ENCODE results near the gene GAS2.

The GAS2 gene

GRCh38 chr11:22785251-22785650 lies 118.8 kb downstream of the GAS2 start:
- H3K27ac Mint-ChIP-seq: no peak overlapping the region
- no peaks in the 10 kb centered on the region for H3K36me3 Mint-ChIP-seq
- H3K9me3 Mint-ChIP-seq: no peaks in the 10 kb centered on the region
- H3K4me1 Mint-ChIP-seq: no peaks in the 10 kb centered on the region
- DNase-seq (ENCODE audit: low spot score in 2 of 2): no peak
- H3K4me3 Mint-ChIP-seq: no peak overlapping the region
- ATAC-seq: no peak

GRCh38 chr11:22786475-22786874 lies 120.1 kb downstream of the GAS2 start:
- no peaks in the 10 kb centered on the region for H3K4me1 Mint-ChIP-seq
- no peak overlapping the region for H3K27ac Mint-ChIP-seq
- ATAC-seq: no peak
- no peak overlapping the region for H3K4me3 Mint-ChIP-seq
- no peak for DNase-seq (ENCODE audit: low spot score in 2 of 2)
- no peaks in the 10 kb centered on the region for H3K9me3 Mint-ChIP-seq
- H3K36me3 Mint-ChIP-seq: no peaks in the 10 kb centered on the region

GRCh38 chr11:22787055-22787454 lies 120.6 kb downstream of the GAS2 start:
- no peak overlapping the region for H3K4me3 Mint-ChIP-seq
- no peaks in the 10 kb centered on the region for H3K9me3 Mint-ChIP-seq
- no peaks in the 10 kb centered on the region for H3K36me3 Mint-ChIP-seq
- ATAC-seq (no peak), DNase-seq (ENCODE audit: low spot score in 2 of 2) (no peak)
- no peak overlapping the region for H3K27ac Mint-ChIP-seq
- H3K4me1 Mint-ChIP-seq: no peaks in the 10 kb centered on the region

GRCh38 chr11:22787551-22788162 lies 121.2 kb downstream of the GAS2 start:
- peak; percentile 51 for ATAC-seq
- Mint-ChIP-seq H3K36me3 (no peaks in the 10 kb centered on the region), H3K4me3 (no peak overlapping the region), H3K27ac (no peak overlapping the region), H3K9me3 (no peaks in the 10 kb centered on the region), H3K4me1 (no peaks in the 10 kb centered on the region)
- no peak for DNase-seq (ENCODE audit: low spot score in 2 of 2)

- H3K4me3 Mint-ChIP-seq: no peak overlapping the region
- peak; percentile 80 for ATAC-seq
- no peak overlapping the region for H3K27ac Mint-ChIP-seq
- no peak for DNase-seq (ENCODE audit: low spot score in 2 of 2)
- H3K4me1 Mint-ChIP-seq: no peaks in the 10 kb centered on the region
- H3K36me3 Mint-ChIP-seq: no peaks in the 10 kb centered on the region
- H3K9me3 Mint-ChIP-seq: no peaks in the 10 kb centered on the region
Observed at GRCh38 chr11:22792497-22792896, 126.1 kb downstream of the GAS2 start.

GRCh38 chr11:22795914-22796313 lies 129.5 kb downstream of the GAS2 start:
- ATAC-seq: no peak
- no peaks in the 10 kb centered on the region for H3K36me3 Mint-ChIP-seq
- H3K4me1 Mint-ChIP-seq: no peaks in the 10 kb centered on the region
- H3K27ac Mint-ChIP-seq: no peak overlapping the region
- no peak for DNase-seq (ENCODE audit: low spot score in 2 of 2)
- H3K4me3 Mint-ChIP-seq: no peak overlapping the region
- no peaks in the 10 kb centered on the region for H3K9me3 Mint-ChIP-seq

GRCh38 chr11:22797047-22797446 lies 130.6 kb downstream of the GAS2 start:
- no peak overlapping the region for H3K27ac Mint-ChIP-seq
- H3K4me3 Mint-ChIP-seq: no peak overlapping the region
- no peak for ATAC-seq
- no peaks in the 10 kb centered on the region for H3K4me1 Mint-ChIP-seq
- H3K36me3 Mint-ChIP-seq: no peaks in the 10 kb centered on the region
- no peak for DNase-seq (ENCODE audit: low spot score in 2 of 2)
- no peaks in the 10 kb centered on the region for H3K9me3 Mint-ChIP-seq

- Mint-ChIP-seq H3K9me3 (no peaks in the 10 kb centered on the region), H3K4me3 (no peak overlapping the region), H3K36me3 (no peaks in the 10 kb centered on the region), H3K27ac (no peak overlapping the region), H3K4me1 (no peaks in the 10 kb centered on the region)
- ATAC-seq: no peak
- DNase-seq (ENCODE audit: low spot score in 2 of 2): no peak
Observed at GRCh38 chr11:22798901-22799300, 132.5 kb downstream of the GAS2 start.

GRCh38 chr11:22800482-22800881 lies 134.1 kb downstream of the GAS2 start:
- Mint-ChIP-seq H3K27ac (no peak overlapping the region), H3K36me3 (no peaks in the 10 kb centered on the region)
- no peak for ATAC-seq

GRCh38 chr11:22802861-22803260 lies 136.4 kb downstream of the GAS2 start:
- Mint-ChIP-seq H3K4me1 (no peaks in the 10 kb centered on the region), H3K36me3 (no peaks in the 10 kb centered on the region), H3K27ac (no peak overlapping the region), H3K4me3 (no peak overlapping the region), H3K9me3 (no peaks in the 10 kb centered on the region)
- DNase-seq (ENCODE audit: low spot score in 2 of 2) (no peak), ATAC-seq (no peak)

More at GRCh38 chr11:22800482-22800881, 134.1 kb downstream of the GAS2 start:
- Mint-ChIP-seq H3K9me3 (no peaks in the 10 kb centered on the region), H3K4me1 (no peaks in the 10 kb centered on the region), H3K4me3 (no peak overlapping the region)
- DNase-seq (ENCODE audit: low spot score in 2 of 2): no peak

GRCh38 chr11:22807391-22807790 lies 141.0 kb downstream of the GAS2 start:
- Mint-ChIP-seq H3K4me1 (no peaks in the 10 kb centered on the region), H3K9me3 (peaks cover 3% of the 10 kb centered on the region), H3K27ac (no peak overlapping the region), H3K4me3 (no peak overlapping the region), H3K36me3 (no peaks in the 10 kb centered on the region)
- no peak for DNase-seq (ENCODE audit: low spot score in 2 of 2)
- no peak for ATAC-seq

GRCh38 chr11:22807855-22808570 lies 141.6 kb downstream of the GAS2 start:
- H3K36me3 Mint-ChIP-seq: no peaks in the 10 kb centered on the region
- H3K27ac Mint-ChIP-seq: no peak overlapping the region
- H3K4me1 Mint-ChIP-seq: no peaks in the 10 kb centered on the region
- H3K4me3 Mint-ChIP-seq: no peak overlapping the region
- peaks cover 3% of the 10 kb centered on the region for H3K9me3 Mint-ChIP-seq
- ATAC-seq (no peak), DNase-seq (ENCODE audit: low spot score in 2 of 2) (no peak)

- Mint-ChIP-seq H3K4me1 (no peaks in the 10 kb centered on the region), H3K4me3 (no peak overlapping the region), H3K27ac (no peak overlapping the region), H3K36me3 (no peaks in the 10 kb centered on the region), H3K9me3 (peaks cover 3% of the 10 kb centered on the region)
- ATAC-seq (no peak), DNase-seq (ENCODE audit: low spot score in 2 of 2) (no peak)
Observed at GRCh38 chr11:22808571-22809197, 142.3 kb downstream of the GAS2 start.

- Mint-ChIP-seq H3K4me1 (no peaks in the 10 kb centered on the region), H3K4me3 (no peak overlapping the region), H3K27ac (no peak overlapping the region), H3K36me3 (no peaks in the 10 kb centered on the region), H3K9me3 (peaks cover 3% of the 10 kb centered on the region)
- ATAC-seq (no peak), DNase-seq (ENCODE audit: low spot score in 2 of 2) (no peak)
Observed at GRCh38 chr11:22809893-22810292, 143.5 kb downstream of the GAS2 start.

GRCh38 chr11:22822203-22822602 lies 155.8 kb downstream of the GAS2 start:
- H3K4me1 Mint-ChIP-seq: no peaks in the 10 kb centered on the region
- no peak for DNase-seq (ENCODE audit: low spot score in 2 of 2)

GRCh38 chr11:22828373-22828772 lies 162.0 kb downstream of the GAS2 start:
- DNase-seq (ENCODE audit: low spot score in 2 of 2): no peak
- H3K36me3 Mint-ChIP-seq: peaks cover 37% of the 10 kb centered on the region
- peak overlapping the region; percentile 74 for H3K27ac Mint-ChIP-seq
- no peaks in the 10 kb centered on the region for H3K9me3 Mint-ChIP-seq
- H3K4me3 Mint-ChIP-seq: peak overlapping the region; percentile 79
- peaks cover 8% of the 10 kb centered on the region for H3K4me1 Mint-ChIP-seq
- ATAC-seq: no peak

More at GRCh38 chr11:22822203-22822602, 155.8 kb downstream of the GAS2 start:
- Mint-ChIP-seq H3K27ac (no peak overlapping the region), H3K9me3 (no peaks in the 10 kb centered on the region), H3K36me3 (peaks cover 85% of the 10 kb centered on the region), H3K4me3 (no peak overlapping the region)
- ATAC-seq: no peak

Measured in stimulated activated effector memory CD8-positive, alpha-beta T cell treated with anti-CD3 and anti-CD28 coated beads, Interleukin-12 subunit alpha, Interleukin-12 subunit beta, amount 100 ng/mL, for 72 hours (primary cell).